SK-N-SH (cell line): Measurements from ENCODE around the gene GRK5. TPM values are rescaled to one million over a fixed set of nuclear protein-coding genes. Genes with fewer than 3 reads are reported as not detected.

Source experiments
- CTCF ChIA-PET: fragments of 300-600, 350-600 bp; formaldehyde crosslinking; extraction: SDS; loops from one replicate; lab custom pipeline; 2021; lab: Yijun Ruan, JAX
- POLR2A ChIA-PET: fragments of 350-600 bp; sonication (Branson Sonifier 250); formaldehyde crosslinking; extraction: SDS; loops from one replicate; lab custom pipeline; 2020; ENCODE audit warnings: antibody characterized with exemption, inconsistent platforms; lab: Yijun Ruan, JAX
- DNase-seq: peaks from one replicate; pipeline ENCODE4 v3.0.0; 2012
- H2AFZ ChIP-seq: fragments of 200-600 bp; sonication (generic); 2 replicates; pipeline ENCODE4 v1.8.1; 2016; ENCODE audit warnings: antibody characterized with exemption, mild to moderate bottlenecking, low read depth
- H3F3A ChIP-seq: fragments of 200-600 bp; sonication (generic); replicated peaks from 2 replicates; pipeline ENCODE3; 2016; ENCODE audit warnings: antibody characterized with exemption, mild to moderate bottlenecking; ENCODE audit not compliant: insufficient read depth
- H3K27ac ChIP-seq, 2 experiments: fragments of 200-500 bp in 1 of 2; fragments of 200-600 bp in 1 of 2; sonication (Bioruptor generic) in 1 of 2; sonication (generic), shearing (Covaris generic) in 1 of 2; 2 replicates each; pipeline versions ENCODE4 v1.5.1 to v1.6.1; 2014 to 2016; ENCODE audit warnings: low read depth in 2 of 2, inconsistent platforms in 1 of 2, low read length in 1 of 2, mild to moderate bottlenecking in 1 of 2, mixed read lengths in 1 of 2
- H3K27me3 ChIP-seq: fragments of 200-600 bp; sonication (generic), shearing (Covaris generic); 2 replicates; pipeline ENCODE4 v1.6.1; 2016; ENCODE audit warnings: mixed run types; ENCODE audit not compliant: insufficient read depth
- H3K36me3 ChIP-seq, 2 experiments: fragments of 200-500 bp in 1 of 2; fragments of 200-600 bp in 1 of 2; sonication (Bioruptor generic) in 1 of 2; sonication (generic) in 1 of 2; replicated peaks in 1 of 2; 2 replicates each; pipeline versions ENCODE3 to v1.5.1; 2014 to 2016; ENCODE audit warnings: low read length in 1 of 2, mild to moderate bottlenecking in 1 of 2; ENCODE audit not compliant: insufficient read depth in 2 of 2, control insufficient read depth in 1 of 2
- H3K4me1 ChIP-seq, 2 experiments: fragments of 200-500 bp in 1 of 2; fragments of 200-600 bp in 1 of 2; sonication (Bioruptor generic) in 1 of 2; sonication (generic), shearing (Covaris generic) in 1 of 2; 2 replicates each; pipeline versions ENCODE4 v1.5.1 to v1.6.1; 2014 to 2016; ENCODE audit warnings: low read depth in 1 of 2, low read length in 1 of 2, mixed run types in 1 of 2; ENCODE audit not compliant: insufficient read depth in 2 of 2, control insufficient read depth in 1 of 2
- H3K4me2 ChIP-seq: fragments of 200-600 bp; sonication (generic), shearing (Covaris generic); 2 replicates; pipeline ENCODE4 v1.6.1; 2017; ENCODE audit warnings: mixed run types
- H3K4me3 ChIP-seq, 2 experiments: fragments of 200-500 bp in 1 of 2; fragments of 200-600 bp in 1 of 2; sonication (Bioruptor generic) in 1 of 2; sonication (generic), shearing (Covaris generic) in 1 of 2; 2 replicates each; pipeline versions ENCODE4 v1.5.1 to v1.8.1; 2014 to 2016; ENCODE audit warnings: low read depth in 2 of 2, inconsistent platforms in 1 of 2, low read length in 1 of 2, mild to moderate bottlenecking in 1 of 2, mixed read lengths in 1 of 2, moderate library complexity in 1 of 2
- H3K79me2 ChIP-seq: fragments of 200-600 bp; sonication (generic); 2 replicates; pipeline ENCODE4 v1.8.1; 2017; ENCODE audit warnings: mild to moderate bottlenecking; ENCODE audit not compliant: insufficient read depth
- H3K9ac ChIP-seq: fragments of 200-600 bp; sonication (generic); 2 replicates; pipeline ENCODE4 v1.6.1; 2017; ENCODE audit warnings: mixed run types
- H3K9me2 ChIP-seq: fragments of 200-600 bp; sonication (generic); 2 replicates; pipeline ENCODE4 v1.6.1; 2017; ENCODE audit warnings: mixed run types
- H3K9me3 ChIP-seq: fragments of 200-600 bp; sonication (generic); 2 replicates; pipeline ENCODE4 v1.6.1; 2017; ENCODE audit warnings: mixed run types, mild to moderate bottlenecking, moderate library complexity
- H4K20me1 ChIP-seq: fragments of 200-600 bp; sonication (generic); 2 replicates; pipeline ENCODE4 v1.6.1; 2017; ENCODE audit warnings: mild to moderate bottlenecking, mixed run types; ENCODE audit not compliant: insufficient read depth
- CHD2 ChIP-seq: fragments of 150-350 bp; IDR thresholded peaks from 2 replicates; pipeline ENCODE4 v1.6.1; 2018; ENCODE audit warnings: low read length; ENCODE audit not compliant: partially characterized antibody
- NRF1 ChIP-seq: IDR thresholded peaks from 2 replicates; pipeline ENCODE4 v1.6.1; 2012; ENCODE audit warnings: low read depth, mild to moderate bottlenecking, low read length
- RAD21 ChIP-seq: IDR thresholded peaks from 2 replicates; pipeline ENCODE4 v1.6.1; 2012; ENCODE audit warnings: mild to moderate bottlenecking, low read length
- RCOR1 ChIP-seq: fragments of 150-350 bp; IDR thresholded peaks from 2 replicates; pipeline ENCODE4 v1.6.1; 2017; ENCODE audit warnings: antibody characterized with exemption, low read length
- WGBS: methylation state at CpG from one replicate; pipeline ENCODE4 v1.1.6; 2017; ENCODE audit warnings: low lambda C conversion rate; 5-methylcytosine and 5-hydroxymethylcytosine counted together
- polyA plus RNA-seq, 3 experiments: library from polyadenylated mRNA; depleted of rRNA; stranded (reverse); fragments of >200 nt; gene quantifications; 2 replicates each; pipeline ENCODE4 v1.2.3, GENCODE V29; 2012
- TF ChIP-seq, protein P1 (sequence below): IDR thresholded peaks from 2 replicates; pipeline ENCODE4; 2012
- TF ChIP-seq, protein P2 (sequence below): IDR thresholded peaks from 2 replicates; pipeline ENCODE4 v1.6.1; 2012; ENCODE audit warnings: mild to moderate bottlenecking, low read depth, low read length, moderate library complexity

Gene GRK5
- polyA plus RNA-seq, 1 of the 3 experiments (the other 2 are of a cell fraction), result 12.1 TPM

DNA sequence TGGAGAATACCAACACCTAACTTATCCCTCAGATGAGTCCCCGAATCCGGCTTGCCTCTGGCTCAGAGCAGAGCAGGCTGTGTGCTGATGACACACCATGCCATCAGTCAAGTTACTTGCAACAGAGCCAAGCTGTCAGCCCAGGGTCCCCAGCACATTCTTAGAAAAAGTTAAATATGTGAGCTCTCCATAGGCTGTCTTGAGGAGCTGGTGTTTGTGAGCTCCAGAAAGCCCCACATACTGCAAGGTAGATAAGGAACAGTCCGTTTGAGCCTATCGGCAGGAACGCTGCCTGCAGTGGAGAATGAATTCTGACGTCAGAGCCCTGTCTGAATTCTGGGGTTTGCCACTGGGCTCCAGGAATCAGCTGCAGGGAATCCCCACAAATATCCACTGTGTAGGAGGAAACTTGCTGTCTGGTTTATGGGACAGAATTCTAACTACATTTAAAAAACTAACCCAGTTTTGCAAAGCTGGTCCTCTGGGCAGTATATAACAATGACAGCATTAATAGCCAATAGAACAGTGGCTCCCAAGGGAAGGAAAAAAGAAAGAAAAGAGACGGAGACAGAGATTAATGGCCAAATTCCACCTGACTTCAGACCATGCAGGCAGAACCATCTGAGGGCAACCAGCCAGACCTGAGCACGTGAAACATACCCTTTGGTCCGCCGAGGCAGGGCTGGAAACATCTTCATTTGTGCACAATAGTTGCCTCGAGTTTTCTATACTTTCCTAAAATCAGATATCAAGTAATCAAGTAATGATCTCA, 45.5 kb upstream of the GRK5 start:
- CTCF ChIA-PET, result interaction anchor here (0.8 to 0.9 kb wide), 2 partner anchors 37 to 283 kb away, joined by 3 to 4 read pairs; no protein-coding TSS in a partner anchor
- Histone ChIP-seq H2AFZ (no peak overlapping the region), H3K27ac (no peak overlapping the region)
- WGBS, result 82% methylated on average over 11 of the region's 11 CpGs
- TF ChIP-seq, protein P1, sequence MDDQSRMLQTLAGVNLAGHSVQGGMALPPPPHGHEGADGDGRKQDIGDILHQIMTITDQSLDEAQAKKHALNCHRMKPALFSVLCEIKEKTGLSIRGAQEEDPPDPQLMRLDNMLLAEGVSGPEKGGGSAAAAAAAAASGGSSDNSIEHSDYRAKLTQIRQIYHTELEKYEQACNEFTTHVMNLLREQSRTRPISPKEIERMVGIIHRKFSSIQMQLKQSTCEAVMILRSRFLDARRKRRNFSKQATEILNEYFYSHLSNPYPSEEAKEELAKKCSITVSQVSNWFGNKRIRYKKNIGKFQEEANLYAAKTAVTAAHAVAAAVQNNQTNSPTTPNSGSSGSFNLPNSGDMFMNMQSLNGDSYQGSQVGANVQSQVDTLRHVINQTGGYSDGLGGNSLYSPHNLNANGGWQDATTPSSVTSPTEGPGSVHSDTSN, result peak; percentile 26; the same call in 1 of the 2 replicates
- TF ChIP-seq, protein P2, sequence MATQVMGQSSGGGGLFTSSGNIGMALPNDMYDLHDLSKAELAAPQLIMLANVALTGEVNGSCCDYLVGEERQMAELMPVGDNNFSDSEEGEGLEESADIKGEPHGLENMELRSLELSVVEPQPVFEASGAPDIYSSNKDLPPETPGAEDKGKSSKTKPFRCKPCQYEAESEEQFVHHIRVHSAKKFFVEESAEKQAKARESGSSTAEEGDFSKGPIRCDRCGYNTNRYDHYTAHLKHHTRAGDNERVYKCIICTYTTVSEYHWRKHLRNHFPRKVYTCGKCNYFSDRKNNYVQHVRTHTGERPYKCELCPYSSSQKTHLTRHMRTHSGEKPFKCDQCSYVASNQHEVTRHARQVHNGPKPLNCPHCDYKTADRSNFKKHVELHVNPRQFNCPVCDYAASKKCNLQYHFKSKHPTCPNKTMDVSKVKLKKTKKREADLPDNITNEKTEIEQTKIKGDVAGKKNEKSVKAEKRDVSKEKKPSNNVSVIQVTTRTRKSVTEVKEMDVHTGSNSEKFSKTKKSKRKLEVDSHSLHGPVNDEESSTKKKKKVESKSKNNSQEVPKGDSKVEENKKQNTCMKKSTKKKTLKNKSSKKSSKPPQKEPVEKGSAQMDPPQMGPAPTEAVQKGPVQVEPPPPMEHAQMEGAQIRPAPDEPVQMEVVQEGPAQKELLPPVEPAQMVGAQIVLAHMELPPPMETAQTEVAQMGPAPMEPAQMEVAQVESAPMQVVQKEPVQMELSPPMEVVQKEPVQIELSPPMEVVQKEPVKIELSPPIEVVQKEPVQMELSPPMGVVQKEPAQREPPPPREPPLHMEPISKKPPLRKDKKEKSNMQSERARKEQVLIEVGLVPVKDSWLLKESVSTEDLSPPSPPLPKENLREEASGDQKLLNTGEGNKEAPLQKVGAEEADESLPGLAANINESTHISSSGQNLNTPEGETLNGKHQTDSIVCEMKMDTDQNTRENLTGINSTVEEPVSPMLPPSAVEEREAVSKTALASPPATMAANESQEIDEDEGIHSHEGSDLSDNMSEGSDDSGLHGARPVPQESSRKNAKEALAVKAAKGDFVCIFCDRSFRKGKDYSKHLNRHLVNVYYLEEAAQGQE, result no peak
- TF ChIP-seq RAD21, result no peak
- TF ChIP-seq, all 33 proteins: peak for 1
- Histone ChIP-seq H3K4me1 (peaks cover 0 to 13% of the 10 kb centered on the region in 2 experiments; a peak in 2 of 4 replicates), H3K79me2 (no peaks in the 10 kb centered on the region), H3K4me2 (no peak overlapping the region), H3K27me3 (no peaks in the 10 kb centered on the region), H3K9me2 (no peaks in the 10 kb centered on the region), H3K4me3 (no peak overlapping the region), H3K9me3 (no peaks in the 10 kb centered on the region), H3F3A (peaks cover 18% of the 10 kb centered on the region), H3K36me3 (peaks cover 2 to 3% of the 10 kb centered on the region in 2 experiments), H3K9ac (no peak overlapping the region), H4K20me1 (no peaks in the 10 kb centered on the region)
- POLR2A ChIA-PET, result interaction anchor here (0.6 kb wide), 1 partner anchor 16 kb away, joined by 6 read pairs; no protein-coding TSS in a partner anchor
- no peak for DNase-seq

DNA sequence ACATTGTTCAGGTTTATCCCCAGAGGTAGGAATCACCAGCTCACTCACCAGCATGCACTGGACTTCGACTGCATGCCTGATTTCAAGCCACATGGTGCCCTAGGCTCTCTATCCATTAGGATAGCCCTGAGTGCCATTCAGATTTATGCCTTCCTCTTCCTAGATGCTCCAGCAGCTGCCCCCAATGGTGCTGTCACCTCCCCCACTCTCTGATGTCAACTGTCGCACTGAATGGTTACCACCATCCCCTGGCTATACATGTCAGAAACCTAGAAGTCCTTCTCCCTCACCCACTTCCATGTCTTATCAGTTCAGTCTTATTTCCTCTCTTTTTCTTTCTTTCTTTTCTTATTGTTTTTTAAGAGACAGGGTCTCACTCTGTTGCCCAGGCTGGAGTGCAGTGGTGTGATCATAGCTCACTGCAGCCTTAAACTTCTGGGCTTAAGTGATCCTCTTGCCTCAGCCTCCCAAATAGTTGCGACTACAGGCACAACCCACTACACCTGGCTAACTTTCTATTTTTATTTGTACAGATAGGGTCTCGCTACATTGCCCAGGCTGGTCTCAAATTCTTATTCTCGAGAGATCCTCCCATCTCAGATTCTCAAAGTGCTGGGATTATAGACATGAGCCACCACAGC, 44.8 kb upstream of the GRK5 start:
- Histone ChIP-seq H3K9ac (no peak overlapping the region), H3K4me1 (peaks cover 0 to 13% of the 10 kb centered on the region in 2 experiments; a peak in 2 of 4 replicates), H3K36me3 (peaks cover 6 to 8% of the 10 kb centered on the region in 2 experiments), H3F3A (peaks cover 24% of the 10 kb centered on the region), H3K9me2 (no peaks in the 10 kb centered on the region), H3K9me3 (no peaks in the 10 kb centered on the region), H3K4me3 (no peak overlapping the region), H4K20me1 (no peaks in the 10 kb centered on the region), H3K27ac (no peak overlapping the region), H3K4me2 (no peak overlapping the region), H3K79me2 (no peaks in the 10 kb centered on the region), H3K27me3 (no peaks in the 10 kb centered on the region), H2AFZ (no peak overlapping the region)
- WGBS, result 96% methylated on average over 5 of the region's 5 CpGs
- ChIA-PET POLR2A (no interaction called here), CTCF (interaction anchor here (0.8 kb wide), 1 partner anchor 37 kb away, joined by 3 read pairs; no protein-coding TSS in a partner anchor)
- no peak for DNase-seq
- TF ChIP-seq RAD21, result no peak
- TF ChIP-seq, protein P2, result no peak
- TF ChIP-seq NRF1, result no peak
- no peak for TF ChIP-seq CHD2
- no peak for TF ChIP-seq RCOR1
